ENCODE data around the gene MEF2C.

The MEF2C gene

DNA sequence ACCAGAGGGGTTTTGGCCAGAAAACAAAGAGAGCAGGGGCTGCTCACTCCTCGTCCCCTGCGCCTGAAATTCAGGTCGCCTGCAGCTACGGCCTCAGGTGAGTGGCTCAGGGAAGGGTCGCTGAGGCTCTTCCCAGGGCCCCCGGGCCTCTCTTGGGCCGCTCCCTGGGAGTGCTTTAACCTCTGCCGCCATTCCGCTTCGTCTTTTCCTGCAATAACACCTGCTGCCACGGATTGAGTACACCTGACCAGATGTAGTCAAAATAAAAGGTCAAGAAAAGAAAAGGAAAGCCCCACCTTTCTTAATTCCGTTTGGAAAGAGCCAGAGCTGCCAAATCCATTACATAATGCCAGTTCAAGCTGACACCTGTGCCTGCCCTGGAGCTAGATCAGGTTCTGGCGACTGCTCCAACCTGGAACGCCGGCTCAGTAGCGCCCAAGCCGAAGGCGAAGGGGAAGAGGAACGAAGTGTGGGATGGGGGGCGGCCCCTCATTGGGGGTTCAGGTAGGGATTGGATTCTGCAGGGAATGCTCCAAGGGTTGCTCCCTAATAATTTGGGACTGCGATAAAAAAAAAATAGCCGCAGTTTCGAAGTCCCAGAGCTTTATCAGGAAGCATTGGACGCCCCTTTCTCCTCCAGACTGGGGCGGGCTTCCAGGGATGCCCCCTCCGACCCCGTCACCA lies 193.9 kb downstream of the MEF2C start:
- no peak for DNase-seq (ENCODE audit: low read depth)

- no peak for DNase-seq (ENCODE audit: low read depth)
Measured at GRCh38 chr5:88688156-88688983, 194.6 kb downstream of the MEF2C start.

DNA sequence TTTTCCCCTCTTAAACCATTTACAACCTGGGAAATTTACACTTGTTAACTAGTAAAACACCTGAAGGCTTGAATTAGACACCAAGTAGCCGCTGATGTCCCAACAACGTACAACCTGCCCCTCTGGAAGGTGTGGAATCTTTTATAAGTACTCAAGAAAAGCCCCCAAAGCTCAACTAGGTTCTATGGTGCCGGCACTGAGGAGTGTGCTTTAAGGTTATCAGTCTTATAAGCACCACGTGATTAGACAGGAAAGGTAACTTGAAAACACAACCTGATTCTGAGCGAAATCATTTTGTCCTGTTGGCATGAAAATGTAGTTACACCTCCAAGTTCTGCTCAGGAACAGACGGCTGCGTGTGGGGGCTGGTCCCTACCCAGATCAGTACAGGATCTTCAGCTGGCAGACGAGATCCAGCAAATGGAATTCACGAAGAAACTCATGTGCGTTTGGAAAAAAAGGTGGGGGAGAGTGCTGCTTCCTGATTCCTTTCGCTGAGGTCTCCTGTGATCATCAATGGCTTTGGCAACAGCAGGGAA lies 195.5 kb downstream of the MEF2C start:
- DNase-seq (ENCODE audit: low read depth) = no peak

DNA sequence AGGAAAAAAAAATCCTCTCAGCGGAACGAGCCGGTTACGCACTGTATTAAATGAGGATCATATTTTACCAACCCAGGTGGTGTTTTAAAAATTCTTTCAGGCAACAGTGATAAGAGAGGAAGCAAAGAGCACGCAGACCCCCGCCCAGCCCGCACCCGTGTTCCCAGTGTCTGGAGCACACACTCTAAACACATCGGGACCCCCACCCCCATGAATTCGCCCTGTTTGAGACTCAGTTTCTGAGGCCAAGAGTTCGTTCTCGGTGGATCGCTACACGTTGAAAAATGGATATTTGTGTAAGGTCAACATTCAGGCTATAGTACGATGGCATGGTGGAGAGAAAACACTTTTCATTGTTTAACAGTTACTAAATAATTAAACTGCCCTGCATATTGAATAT lies 196.3 kb downstream of the MEF2C start:
- no peak for DNase-seq (ENCODE audit: low read depth)

DNA sequence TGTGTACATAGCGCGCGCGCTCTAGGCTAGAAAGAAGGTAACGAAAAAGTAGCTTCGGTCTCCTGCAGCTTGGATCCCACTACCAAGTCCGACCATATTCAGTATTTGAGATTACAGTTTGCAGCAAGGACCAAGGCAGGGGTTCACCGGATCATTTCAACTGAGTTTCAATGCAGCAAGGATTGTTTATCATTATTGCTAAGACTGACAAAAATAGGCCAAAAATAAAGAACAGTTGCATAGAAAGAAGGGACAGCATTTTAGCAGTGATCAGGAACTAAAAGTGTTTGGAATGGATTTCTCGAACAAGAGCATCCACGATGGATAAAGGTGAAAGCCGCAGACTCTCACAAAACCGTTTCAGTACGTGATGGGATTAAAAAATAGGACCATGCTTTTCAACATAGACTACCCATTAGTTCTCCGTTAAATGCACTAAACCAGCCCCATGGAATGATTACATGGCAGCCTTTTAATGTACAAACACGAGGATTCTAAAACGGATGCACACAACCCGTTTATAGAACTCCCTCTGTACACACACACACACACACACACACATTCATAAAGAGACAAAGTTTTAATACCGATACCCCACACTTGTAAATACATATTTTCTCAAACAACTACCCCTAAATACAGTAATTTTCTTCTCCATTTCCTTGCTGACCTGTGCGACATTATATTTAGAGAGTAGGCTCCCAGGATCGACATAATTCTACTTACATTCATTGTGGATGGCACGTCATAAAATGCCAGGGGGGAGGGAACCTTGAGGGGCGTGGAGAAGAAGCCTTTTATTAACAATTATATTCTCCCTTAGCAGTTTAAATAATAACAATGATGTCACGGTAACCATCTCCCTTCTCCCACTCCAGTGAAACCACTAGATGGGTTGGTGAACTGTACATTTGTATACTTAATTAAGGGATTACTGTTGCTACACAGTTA lies 197.1 kb downstream of the MEF2C start:
- no peak for DNase-seq (ENCODE audit: low read depth)

- DNase-seq (ENCODE audit: low read depth) = no peak
Measured at GRCh38 chr5:88683506-88684135, 199.4 kb downstream of the MEF2C start.

DNA sequence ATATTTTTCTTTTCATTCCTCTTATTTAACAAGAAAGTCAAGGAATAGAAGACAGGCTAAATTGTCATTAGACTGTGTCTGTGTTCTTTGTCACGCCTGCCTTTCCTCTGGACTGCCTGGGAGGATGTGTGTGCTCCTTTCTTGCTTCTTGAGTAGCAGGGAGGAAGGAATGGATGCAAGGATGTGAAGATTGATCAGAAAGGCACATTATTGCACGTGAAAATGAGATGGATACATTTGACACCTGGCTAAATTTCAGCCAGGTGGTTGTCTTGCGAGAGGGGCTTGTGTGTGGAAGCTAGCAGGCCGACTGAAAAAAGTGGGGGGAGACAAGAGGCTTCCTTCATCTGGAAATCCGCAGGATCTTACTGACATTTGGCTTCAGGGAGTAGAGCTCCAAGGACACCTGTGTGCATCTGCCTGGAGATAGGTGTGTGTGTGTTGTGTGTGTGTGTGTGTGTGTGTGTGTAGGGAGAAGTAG lies 200.1 kb downstream of the MEF2C start:
- no peak for DNase-seq (ENCODE audit: low read depth)

- no peak for DNase-seq (ENCODE audit: low read depth)
Measured at GRCh38 chr5:88682131-88682530, 200.9 kb downstream of the MEF2C start.

GRCh38 chr5:88681211-88681803 lies 201.7 kb downstream of the MEF2C start:
- no peak for DNase-seq (ENCODE audit: low read depth)

GRCh38 chr5:88680253-88681132 lies 202.5 kb downstream of the MEF2C start:
- DNase-seq (ENCODE audit: low read depth) = no peak

- no peak for DNase-seq (ENCODE audit: low read depth)
Measured at GRCh38 chr5:88679638-88680037, 203.3 kb downstream of the MEF2C start.

DNA sequence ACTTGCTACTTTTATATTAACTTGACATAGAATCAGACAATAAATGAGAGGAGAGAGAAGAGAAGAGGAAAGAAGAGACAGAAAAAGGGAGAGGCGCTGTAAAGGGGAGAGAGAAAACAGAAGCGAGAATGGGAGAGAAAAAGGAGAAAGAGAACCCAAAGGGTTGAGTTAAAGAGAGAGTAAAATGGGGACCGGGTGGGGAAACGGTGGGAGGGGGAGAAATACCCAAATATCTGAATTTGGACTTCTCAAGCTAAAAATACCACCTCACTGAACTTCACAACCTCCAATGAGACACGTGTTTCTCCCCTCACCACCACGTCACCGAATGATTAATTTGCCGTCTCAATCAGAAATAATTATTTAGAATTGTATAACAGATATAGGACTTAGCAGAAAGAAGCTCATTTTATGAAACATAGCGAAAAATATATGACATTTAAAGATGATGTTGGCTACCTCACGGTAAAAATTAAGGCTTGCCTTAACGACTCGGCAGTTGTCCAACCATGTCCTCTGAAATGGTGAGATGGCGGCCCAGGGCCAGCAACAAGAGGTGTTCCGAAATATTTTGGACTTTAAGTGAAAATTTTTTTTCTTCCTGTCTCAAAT lies 204.1 kb downstream of the MEF2C start:
- no peak for DNase-seq (ENCODE audit: low read depth)

- DNase-seq (ENCODE audit: low read depth) = no peak
Measured at GRCh38 chr5:88677943-88678769, 204.8 kb downstream of the MEF2C start.

- no peak for DNase-seq (ENCODE audit: low read depth)
Measured at GRCh38 chr5:88677376-88677895, 205.5 kb downstream of the MEF2C start.

DNA sequence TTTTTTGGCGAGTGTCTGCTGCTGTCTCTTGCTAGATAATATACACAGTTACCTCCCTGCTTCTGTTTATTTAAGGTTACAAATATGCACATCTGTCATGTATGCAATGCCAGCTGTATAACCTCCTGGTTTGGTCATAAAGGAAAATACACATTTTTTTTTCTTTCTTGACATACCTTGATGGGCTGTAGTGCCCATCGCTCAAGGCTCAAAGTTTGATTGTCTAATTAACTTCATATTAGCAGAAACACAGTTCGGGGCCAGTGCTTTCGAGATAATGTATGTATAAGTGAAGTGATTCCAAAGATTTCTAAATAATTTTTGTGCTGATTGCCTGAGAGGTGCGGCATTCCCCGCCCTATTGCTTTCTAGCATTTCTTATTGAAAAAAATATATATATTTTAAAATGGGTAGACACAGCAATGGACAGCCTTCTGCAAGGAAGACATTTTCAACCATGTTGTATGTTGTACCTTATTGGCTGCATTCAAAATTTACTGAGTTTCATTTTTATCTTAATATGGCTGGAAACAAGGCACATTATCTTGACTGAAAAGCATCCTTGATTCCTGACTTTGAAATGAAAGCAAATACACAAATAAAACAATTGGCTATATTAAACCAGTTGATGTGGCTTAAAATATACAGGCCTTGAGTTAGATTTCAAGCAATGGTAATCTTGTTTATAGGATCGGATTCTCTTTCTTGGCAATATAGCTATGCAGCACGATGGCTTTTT lies 206.2 kb downstream of the MEF2C start:
- no peak for DNase-seq (ENCODE audit: low read depth)

DNA sequence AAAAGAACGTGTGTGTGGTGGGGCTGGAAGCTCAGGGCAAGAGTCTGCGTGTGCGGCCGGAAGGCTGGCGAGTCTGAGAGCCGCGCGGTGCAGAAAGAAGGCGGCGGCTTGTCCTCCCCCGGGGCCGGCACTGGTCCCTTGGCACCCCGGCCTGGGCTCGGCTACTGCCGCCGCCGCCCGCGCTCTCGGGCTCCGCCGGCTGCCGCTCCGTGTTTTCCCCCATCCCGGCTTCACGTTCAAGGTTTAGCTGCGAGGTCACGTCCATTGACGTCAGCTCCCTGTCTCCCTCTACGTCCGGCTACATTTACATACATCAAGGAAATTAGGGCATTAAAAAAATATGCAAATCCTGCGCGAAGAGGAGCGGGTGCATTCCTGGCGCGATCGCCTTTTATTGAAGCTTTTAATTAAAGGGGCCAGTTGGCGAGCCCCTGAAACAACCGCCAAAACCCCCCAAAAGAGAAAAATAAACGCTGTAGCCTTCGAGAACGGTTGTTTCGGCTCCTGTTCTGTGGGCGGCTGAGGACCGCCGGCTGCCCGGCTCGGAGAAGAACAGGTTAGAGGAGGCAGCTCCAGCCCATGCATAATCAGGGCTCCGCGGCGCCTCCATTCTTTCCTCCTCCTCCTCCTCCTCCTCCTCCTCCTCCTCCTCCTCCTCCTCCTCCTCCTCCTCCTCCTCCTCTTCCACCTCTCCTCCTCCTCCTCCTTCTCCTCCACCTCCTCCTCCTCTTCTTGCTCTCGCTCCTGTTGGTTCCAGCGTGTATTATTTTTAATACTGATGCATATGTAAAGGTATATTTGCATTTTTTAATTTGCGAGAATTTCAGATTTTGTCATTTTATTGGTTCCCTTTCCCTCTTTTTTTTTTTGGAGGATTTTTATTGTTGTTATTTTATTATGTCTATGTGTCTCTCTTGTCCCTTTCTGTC lies 207.0 kb downstream of the MEF2C start:
- DNase-seq (ENCODE audit: low read depth) = no peak

All from CMK (cell line).